ENCODE measurements around the gene MIGA2. TPM values are rescaled to one million over a fixed set of nuclear protein-coding genes. Genes with fewer than 3 reads are reported as not detected.

MIGA2 gene
- total and polyA plus RNA-seq, 2 donors (not counting 1 experiment from before 2014, with no cell fraction given): 62.1 to 78.1 TPM

DNA sequence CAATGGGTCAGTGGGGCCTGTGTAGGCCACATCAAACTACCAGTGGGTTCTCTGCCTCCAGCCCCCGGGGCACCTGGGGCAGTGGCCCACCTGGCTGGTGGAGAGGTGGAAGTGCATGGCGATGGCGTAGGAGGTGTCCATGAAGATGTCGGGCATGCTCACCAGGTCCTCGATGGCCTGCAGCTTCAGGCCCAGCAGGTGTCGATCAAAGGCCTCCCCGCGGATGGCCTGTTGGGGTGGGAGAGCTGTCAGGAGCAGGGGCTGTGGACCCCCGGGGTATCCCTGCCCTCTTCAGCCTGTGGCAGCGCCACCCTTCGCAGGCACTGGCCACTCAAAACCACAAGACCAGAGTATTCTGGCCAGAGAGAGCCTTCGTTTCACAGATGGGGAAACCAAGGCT, 59.5 kb downstream of the MIGA2 start:
- Histone ChIP-seq H3K9ac (ENCODE audit: low read length) (no peak overlapping the region), H3K4me3 (ENCODE audit: control extremely low read depth in 1 of 5, extremely low read depth in 1 of 5, insufficient read depth in 1 of 5, low read depth in 2 of 5, low read length in 4 of 5) (no peak overlapping the region), H3K9me3 (ENCODE audit: control extremely low read depth in 1 of 3, control insufficient read depth in 2 of 3, insufficient read depth in 1 of 3, low read length in 2 of 3) (no peaks in the 10 kb centered on the region), H3K27ac (ENCODE audit: low read length in 2 of 2) (no peak overlapping the region), H3K79me2 (ENCODE audit: control insufficient read depth, insufficient read depth, low read length) (no peaks in the 10 kb centered on the region), H3K27me3 (replicated peaks in 1 of 4; ENCODE audit: control extremely low read depth in 1 of 4, control insufficient read depth in 3 of 4, insufficient read depth in 4 of 4, low read length in 3 of 4) (no peaks in the 10 kb centered on the region), H4K20me1 (ENCODE audit: control insufficient read depth, insufficient read depth, low read length, poor library complexity, severe bottlenecking) (no peaks in the 10 kb centered on the region), H3K4me2 (replicated peaks; ENCODE audit: low read depth, low read length, poor library complexity, severe bottlenecking) (no peak overlapping the region), H3K36me3 (replicated peaks in 1 of 2; ENCODE audit: control extremely low read depth in 1 of 2, control insufficient read depth in 1 of 2, extremely low read depth in 1 of 2, insufficient read depth in 2 of 2, low read length in 1 of 2) (no peaks in the 10 kb centered on the region), H3K4me1 (ENCODE audit: control insufficient read depth in 2 of 2, insufficient read depth in 2 of 2, low read length in 2 of 2) (no peaks in the 10 kb centered on the region), H2AFZ (ENCODE audit: insufficient read depth, low read depth, low read length, poor library complexity, severe bottlenecking) (no peak overlapping the region)
- ATAC-seq (ENCODE audit: low read depth) (no peak), DNase-seq (no peak)
- TF ChIP-seq, protein P1, sequence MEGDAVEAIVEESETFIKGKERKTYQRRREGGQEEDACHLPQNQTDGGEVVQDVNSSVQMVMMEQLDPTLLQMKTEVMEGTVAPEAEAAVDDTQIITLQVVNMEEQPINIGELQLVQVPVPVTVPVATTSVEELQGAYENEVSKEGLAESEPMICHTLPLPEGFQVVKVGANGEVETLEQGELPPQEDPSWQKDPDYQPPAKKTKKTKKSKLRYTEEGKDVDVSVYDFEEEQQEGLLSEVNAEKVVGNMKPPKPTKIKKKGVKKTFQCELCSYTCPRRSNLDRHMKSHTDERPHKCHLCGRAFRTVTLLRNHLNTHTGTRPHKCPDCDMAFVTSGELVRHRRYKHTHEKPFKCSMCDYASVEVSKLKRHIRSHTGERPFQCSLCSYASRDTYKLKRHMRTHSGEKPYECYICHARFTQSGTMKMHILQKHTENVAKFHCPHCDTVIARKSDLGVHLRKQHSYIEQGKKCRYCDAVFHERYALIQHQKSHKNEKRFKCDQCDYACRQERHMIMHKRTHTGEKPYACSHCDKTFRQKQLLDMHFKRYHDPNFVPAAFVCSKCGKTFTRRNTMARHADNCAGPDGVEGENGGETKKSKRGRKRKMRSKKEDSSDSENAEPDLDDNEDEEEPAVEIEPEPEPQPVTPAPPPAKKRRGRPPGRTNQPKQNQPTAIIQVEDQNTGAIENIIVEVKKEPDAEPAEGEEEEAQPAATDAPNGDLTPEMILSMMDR (IDR thresholded peaks at IDR 0.05): no peak
- no peak for TF ChIP-seq EZH2 (IDR thresholded peaks at IDR 0.05; ENCODE audit: borderline replicate concordance, insufficient read depth, low read depth, low read length, poor library complexity, severe bottlenecking)
- CTCF ChIA-PET: interaction anchor here (0.6 kb wide), 1 partner anchor 119 kb away, joined by 4 read pairs; no protein-coding TSS in a partner anchor
- 97% methylated on average over 12 of the region's 12 CpGs for WGBS (ENCODE audit: insufficient coverage)
- intact Hi-C loops (cut with micrococcal nuclease): no loop called here
- no peak overlapping the region for H3K27ac Mint-ChIP-seq
- POLR2A ChIA-PET: interaction anchor here (1.1 kb wide), 1 partner anchor 15 kb away, joined by 3 read pairs; the partner anchor contains the start of gene DOLPP1
- no peaks in the 10 kb centered on the region for H3K4me1 Mint-ChIP-seq
- H3K9me3 Mint-ChIP-seq (ENCODE audit: insufficient read depth): no peaks in the 10 kb centered on the region
- no peak overlapping the region for H3K4me3 Mint-ChIP-seq
- no peaks in the 10 kb centered on the region for H3K27me3 Mint-ChIP-seq

DNA sequence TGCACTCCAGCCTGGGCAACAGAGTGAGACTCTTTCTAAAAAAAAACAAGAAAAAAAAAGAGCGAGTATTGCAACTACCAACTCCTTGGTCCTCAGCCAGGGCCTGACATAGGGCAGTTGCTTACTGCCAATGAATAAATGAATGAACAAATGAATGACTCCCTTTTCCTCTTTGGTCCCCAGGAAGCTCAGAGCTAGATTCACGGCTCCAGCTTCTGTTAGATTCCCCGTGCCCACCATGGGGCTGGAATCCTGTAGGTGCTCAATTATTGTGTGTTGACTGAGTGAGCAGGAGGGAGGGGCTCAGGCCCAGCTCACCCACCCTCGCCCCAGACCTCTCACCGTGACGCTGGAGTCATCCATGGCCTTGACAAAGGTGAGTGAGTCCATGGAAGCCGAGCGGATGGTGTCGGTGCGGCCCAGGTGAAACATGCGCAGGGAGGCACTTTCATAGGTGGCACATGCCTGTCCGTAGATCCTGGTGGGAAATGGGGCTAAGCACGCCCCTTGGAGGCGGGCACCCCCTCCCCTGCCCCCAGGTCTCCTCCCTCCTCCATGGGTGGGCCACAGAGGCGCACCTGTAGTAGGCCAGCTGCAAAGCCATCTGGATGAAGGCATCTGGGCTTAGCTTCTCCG, 61.4 kb downstream of the MIGA2 start:
- WGBS (ENCODE audit: insufficient coverage): 95% methylated on average over 13 of the region's 16 CpGs
- H3K36me3 ChIP-seq (replicated peaks in 1 of 2; ENCODE audit: control extremely low read depth in 1 of 2, control insufficient read depth in 1 of 2, extremely low read depth in 1 of 2, insufficient read depth in 2 of 2, low read length in 1 of 2): no peaks in the 10 kb centered on the region
- no peak overlapping the region for H3K9ac ChIP-seq (ENCODE audit: low read length)
- Mint-ChIP-seq H3K27ac (no peak overlapping the region), H3K4me3 (no peak overlapping the region), H3K27me3 (no peaks in the 10 kb centered on the region), H3K4me1 (no peaks in the 10 kb centered on the region), H3K9me3 (ENCODE audit: insufficient read depth) (no peaks in the 10 kb centered on the region)
- H3K4me2 ChIP-seq (replicated peaks; ENCODE audit: low read depth, low read length, poor library complexity, severe bottlenecking): no peak overlapping the region
- H3K4me3 ChIP-seq (ENCODE audit: control extremely low read depth in 1 of 5, extremely low read depth in 1 of 5, insufficient read depth in 1 of 5, low read depth in 2 of 5, low read length in 4 of 5): no peak overlapping the region
- CTCF ChIA-PET: no interaction called here
- H4K20me1 ChIP-seq (ENCODE audit: control insufficient read depth, insufficient read depth, low read length, poor library complexity, severe bottlenecking): no peaks in the 10 kb centered on the region
- intact Hi-C loops (cut with micrococcal nuclease): no loop called here
- DNase-seq (no peak), ATAC-seq (ENCODE audit: low read depth) (no peak)
- no peaks in the 10 kb centered on the region for H3K79me2 ChIP-seq (ENCODE audit: control insufficient read depth, insufficient read depth, low read length)
- H3K9me3 ChIP-seq (ENCODE audit: control extremely low read depth in 1 of 3, control insufficient read depth in 2 of 3, insufficient read depth in 1 of 3, low read length in 2 of 3): no peaks in the 10 kb centered on the region
- TF ChIP-seq, protein P1 (IDR thresholded peaks at IDR 0.05): no peak
- no peak for TF ChIP-seq EZH2 (IDR thresholded peaks at IDR 0.05; ENCODE audit: borderline replicate concordance, insufficient read depth, low read depth, low read length, poor library complexity, severe bottlenecking)
- no peaks in the 10 kb centered on the region for H3K27me3 ChIP-seq (replicated peaks in 1 of 4; ENCODE audit: control extremely low read depth in 1 of 4, control insufficient read depth in 3 of 4, insufficient read depth in 4 of 4, low read length in 3 of 4)
- POLR2A ChIA-PET: interaction anchor here (0.8 kb wide), 1 partner anchor 414 kb away, joined by 4 read pairs; no protein-coding TSS in a partner anchor
- no peak overlapping the region for H3K27ac ChIP-seq (ENCODE audit: low read length in 2 of 2)
- no peak overlapping the region for H2AFZ ChIP-seq (ENCODE audit: insufficient read depth, low read depth, low read length, poor library complexity, severe bottlenecking)
- H3K4me1 ChIP-seq (ENCODE audit: control insufficient read depth in 2 of 2, insufficient read depth in 2 of 2, low read length in 2 of 2): no peaks in the 10 kb centered on the region

Data from B cell (primary cell).